Loucy (cell line): ENCODE results near the gene CCM2.

Experiments used
- H2AFZ ChIP-seq: fragments of 200-600 bp; sonication (generic); 2 replicates; pipeline ENCODE4 v1.6.0; 2016; ENCODE audit warnings: antibody characterized with exemption, mild to moderate bottlenecking, low read length, moderate library complexity
- H3F3A ChIP-seq: fragments of 200-600 bp; 2 replicates; pipeline ENCODE4 v1.6.0; 2016; ENCODE audit warnings: antibody characterized with exemption, low read depth, mild to moderate bottlenecking
- H3K27me3 ChIP-seq: fragments of 200-600 bp; sonication (generic); 2 replicates; pipeline ENCODE4 v1.6.1; 2014; ENCODE audit warnings: low read length, mild to moderate bottlenecking; ENCODE audit not compliant: insufficient read depth, poor library complexity, severe bottlenecking
- H3K36me3 ChIP-seq: fragments of 200-600 bp; sonication (generic); 2 replicates; pipeline ENCODE4 v1.6.1; 2016; ENCODE audit warnings: low read length; ENCODE audit not compliant: insufficient read depth
- H3K4me1 ChIP-seq: fragments of 200-600 bp; sonication (generic); 2 replicates; pipeline ENCODE4 v1.5.1; 2014; ENCODE audit warnings: low read length, mild to moderate bottlenecking; ENCODE audit not compliant: insufficient read depth, poor library complexity, severe bottlenecking
- H3K4me2 ChIP-seq: fragments of 200-600 bp; sonication (generic); 2 replicates; pipeline ENCODE4 v1.6.0; 2014; ENCODE audit warnings: antibody characterized with exemption, low read length, low read depth, mild to moderate bottlenecking; ENCODE audit not compliant: poor library complexity, severe bottlenecking
- H3K4me3 ChIP-seq: fragments of 200-600 bp; sonication (generic); 2 replicates; pipeline ENCODE4 v1.5.1; 2014; ENCODE audit warnings: low read length, mild to moderate bottlenecking, mixed read lengths; ENCODE audit not compliant: poor library complexity, severe bottlenecking
- H3K79me2 ChIP-seq: fragments of 200-600 bp; sonication (generic); 2 replicates; pipeline ENCODE4 v1.6.1; 2014; ENCODE audit warnings: low read length; ENCODE audit not compliant: insufficient read depth
- H3K9ac ChIP-seq: fragments of 200-600 bp; sonication (generic); 2 replicates; pipeline ENCODE4 v1.6.0; 2014; ENCODE audit warnings: mild to moderate bottlenecking, low read depth, low read length, moderate library complexity; ENCODE audit not compliant: poor library complexity, severe bottlenecking
- H3K9me2 ChIP-seq: fragments of 200-600 bp; sonication (generic); replicated peaks from 2 replicates; pipeline ENCODE4 v1.6.1; 2016; ENCODE audit warnings: low read depth, low read length, mixed read lengths
- H3K9me3 ChIP-seq: fragments of 200-600 bp; sonication (generic); 2 replicates; pipeline ENCODE4 v1.6.1; 2014; ENCODE audit warnings: mild to moderate bottlenecking, antibody characterized with exemption, low read length, low read depth; ENCODE audit not compliant: insufficient read depth
- H4K20me1 ChIP-seq: fragments of 200-600 bp; sonication (generic); 2 replicates; pipeline ENCODE4 v1.6.0; 2014; ENCODE audit warnings: antibody characterized with exemption, low read length, mild to moderate bottlenecking; ENCODE audit not compliant: insufficient read depth, poor library complexity, severe bottlenecking
- CTCF ChIP-seq: fragments of 200-600 bp; sonication (generic); conservative IDR thresholded peaks from 2 replicates; pipeline ENCODE4 v1.5.1; 2014; ENCODE audit warnings: mild to moderate bottlenecking, antibody characterized with exemption, low read length
- EZH2phosphoT487 ChIP-seq: fragments of 200-600 bp; IDR thresholded peaks from 2 replicates; pipeline ENCODE4 v1.6.1; 2018; ENCODE audit warnings: antibody characterized with exemption, mild to moderate bottlenecking, moderate library complexity, borderline replicate concordance

Gene CCM2

GRCh38 chr7:45101748-45102147 is 101.7 kb downstream of the CCM2 start:
- Histone ChIP-seq H3K4me2 (no peak overlapping the region), H2AFZ (no peak overlapping the region), H3K27me3 (no peaks in the 10 kb centered on the region), H3F3A (no peaks in the 10 kb centered on the region), H4K20me1 (peaks cover 25% of the 10 kb centered on the region), H3K4me1 (peaks cover 6% of the 10 kb centered on the region), H3K9ac (no peak overlapping the region), H3K9me3 (no peaks in the 10 kb centered on the region), H3K4me3 (no peak overlapping the region), H3K9me2 (no peaks in the 10 kb centered on the region), H3K79me2 (peaks cover 35% of the 10 kb centered on the region), H3K36me3 (peaks cover 72% of the 10 kb centered on the region; the same call in 1 of the 2 replicates)
- TF ChIP-seq CTCF (no peak), EZH2phosphoT487 (no peak)

GRCh38 chr7:45102785-45103712 is 103.0 kb downstream of the CCM2 start:
- TF ChIP-seq EZH2phosphoT487 (no peak), CTCF (no peak)
- peaks cover 19% of the 10 kb centered on the region for H3K4me1 ChIP-seq
- H3K36me3 ChIP-seq: peaks cover 85% of the 10 kb centered on the region; the same call in 1 of the 2 replicates
- H3F3A ChIP-seq: no peaks in the 10 kb centered on the region
- peaks cover 38% of the 10 kb centered on the region for H4K20me1 ChIP-seq
- H3K9me3 ChIP-seq: no peaks in the 10 kb centered on the region
- no peaks in the 10 kb centered on the region for H3K27me3 ChIP-seq
- H3K4me2 ChIP-seq: no peak overlapping the region
- peaks cover 48% of the 10 kb centered on the region for H3K79me2 ChIP-seq
- no peak overlapping the region for H3K9ac ChIP-seq
- H3K4me3 ChIP-seq: no peak overlapping the region
- H2AFZ ChIP-seq: no peak overlapping the region
- no peaks in the 10 kb centered on the region for H3K9me2 ChIP-seq

GRCh38 chr7:45103958-45104843 is 104.2 kb downstream of the CCM2 start:
- no peaks in the 10 kb centered on the region for H3F3A ChIP-seq
- peaks cover 50% of the 10 kb centered on the region for H4K20me1 ChIP-seq
- H3K4me2 ChIP-seq: no peak overlapping the region
- no peaks in the 10 kb centered on the region for H3K9me3 ChIP-seq
- H2AFZ ChIP-seq: no peak overlapping the region
- no peak overlapping the region for H3K4me3 ChIP-seq
- H3K27me3 ChIP-seq: no peaks in the 10 kb centered on the region
- no peak overlapping the region for H3K9ac ChIP-seq
- H3K4me1 ChIP-seq: peaks cover 30% of the 10 kb centered on the region
- TF ChIP-seq EZH2phosphoT487 (no peak), CTCF (no peak)
- peaks cover 96% of the 10 kb centered on the region; the same call in 1 of the 2 replicates for H3K36me3 ChIP-seq
- peaks cover 60% of the 10 kb centered on the region for H3K79me2 ChIP-seq
- H3K9me2 ChIP-seq: no peaks in the 10 kb centered on the region
